Spleen (tissue), 7 donors: ENCODE measurements around the gene METTL23.

Experiments used
- POLR2AphosphoS5 ChIP-seq, 3 donors: sonication (generic); formaldehyde crosslinking; IDR thresholded peaks; one replicate each; pipeline ENCODE4 v1.5.1; 2017; ENCODE audit warnings: antibody characterized with exemption in 3 of 3
- TF ChIP-seq, protein P1 (sequence below), 11 experiments: fragments of 200-600 bp in 7 of 11; fragments of 450-650 bp in 4 of 11; sonication (generic) in 4 of 11; IDR thresholded peaks in 8 of 11; conservative IDR thresholded peaks in 3 of 11; 1 replicate in 7 of 11; 2 replicates in 4 of 11; pipeline versions ENCODE4 v1.4.0 to v1.8.0; 2016 to 2021; ENCODE audit warnings: antibody characterized with exemption in 11 of 11, inconsistent platforms in 4 of 11, mild to moderate bottlenecking in 1 of 11
- donor health status: DM: no; HTN: no; CAD: no; lungs with moderate emphysema.
- donor health status: DM: no; HTN: no; CAD: no.
- donor health status: DM: no; HTN: no; CAD: no.

DNA sequence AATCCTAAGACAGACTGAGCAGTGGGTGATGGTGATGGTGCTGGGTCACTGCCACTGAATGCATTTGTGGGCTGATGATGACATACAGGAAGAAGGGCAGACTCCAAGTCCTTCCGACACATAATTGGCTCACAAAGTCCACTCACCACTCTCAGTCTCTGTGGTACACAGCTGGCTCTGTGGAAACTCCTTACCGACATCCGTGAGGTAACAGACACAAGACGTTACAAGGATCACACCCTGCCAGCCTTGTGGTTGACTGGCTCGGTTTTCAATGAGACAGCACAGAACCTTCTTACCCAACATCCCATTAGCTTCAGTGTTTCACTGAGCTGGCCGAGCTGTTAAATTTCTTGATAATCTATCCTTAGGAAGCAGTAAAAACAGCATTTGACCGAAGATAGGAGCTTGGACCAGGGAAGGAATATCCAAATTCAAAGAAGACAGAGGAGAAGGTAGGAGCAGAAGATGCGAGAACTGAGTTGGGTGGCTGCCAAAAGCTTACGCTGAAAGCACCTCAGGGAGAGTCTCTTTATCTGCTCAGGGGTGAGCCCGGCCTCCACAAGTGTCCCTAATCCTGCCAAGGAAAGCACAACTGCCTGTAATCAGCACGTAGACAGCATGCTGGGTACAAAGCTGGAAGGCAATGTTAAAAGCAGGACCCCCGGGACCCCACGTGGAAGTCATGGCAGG, 10.3 kb upstream of the METTL23 start:
- TF ChIP-seq, protein P1, sequence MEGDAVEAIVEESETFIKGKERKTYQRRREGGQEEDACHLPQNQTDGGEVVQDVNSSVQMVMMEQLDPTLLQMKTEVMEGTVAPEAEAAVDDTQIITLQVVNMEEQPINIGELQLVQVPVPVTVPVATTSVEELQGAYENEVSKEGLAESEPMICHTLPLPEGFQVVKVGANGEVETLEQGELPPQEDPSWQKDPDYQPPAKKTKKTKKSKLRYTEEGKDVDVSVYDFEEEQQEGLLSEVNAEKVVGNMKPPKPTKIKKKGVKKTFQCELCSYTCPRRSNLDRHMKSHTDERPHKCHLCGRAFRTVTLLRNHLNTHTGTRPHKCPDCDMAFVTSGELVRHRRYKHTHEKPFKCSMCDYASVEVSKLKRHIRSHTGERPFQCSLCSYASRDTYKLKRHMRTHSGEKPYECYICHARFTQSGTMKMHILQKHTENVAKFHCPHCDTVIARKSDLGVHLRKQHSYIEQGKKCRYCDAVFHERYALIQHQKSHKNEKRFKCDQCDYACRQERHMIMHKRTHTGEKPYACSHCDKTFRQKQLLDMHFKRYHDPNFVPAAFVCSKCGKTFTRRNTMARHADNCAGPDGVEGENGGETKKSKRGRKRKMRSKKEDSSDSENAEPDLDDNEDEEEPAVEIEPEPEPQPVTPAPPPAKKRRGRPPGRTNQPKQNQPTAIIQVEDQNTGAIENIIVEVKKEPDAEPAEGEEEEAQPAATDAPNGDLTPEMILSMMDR (IDR thresholded peaks at IDR 0.05 in 8 of 11, conservative IDR thresholded peaks at IDR 0.05 in 3 of 11): no peak
- peak in 1 of 3 donors; percentile 86 for TF ChIP-seq POLR2AphosphoS5 (IDR thresholded peaks at IDR 0.05)
